T-helper 2 cell treated with Interferon-gamma antibody and Interleukin-4, amounts not matched to agents 5 μg/mL and 100 μg/mL, for 36 hours (primary cell): ENCODE results near the gene SIPA1L2.
"Not testable (repeated sequence)": the region's sequence is repeated elsewhere in the genome, so short reads cannot be mapped to it uniquely, and the experiment has no call there.

ENCODE experiments used
- DNase-seq: peaks from one replicate; pipeline ENCODE4 v3.0.0; 2021; ENCODE audit warnings: low spot score
- H3K27ac Mint-ChIP-seq: one replicate; pipeline ENCODE4 v1.8.0; 2021; ENCODE audit warnings: mild to moderate bottlenecking, mixed read lengths
- H3K27me3 Mint-ChIP-seq: one replicate; pipeline ENCODE4 v1.8.0; 2021; ENCODE audit warnings: low read depth, mixed read lengths
- H3K36me3 Mint-ChIP-seq: one replicate; pipeline ENCODE4 v1.8.0; 2021; ENCODE audit warnings: low read depth, mixed read lengths
- H3K4me1 Mint-ChIP-seq: one replicate; pipeline ENCODE4 v1.8.0; 2021; ENCODE audit warnings: low read depth, mixed read lengths
- H3K4me3 Mint-ChIP-seq: one replicate; pipeline ENCODE4 v1.8.0; 2022; ENCODE audit warnings: mild to moderate bottlenecking, moderate library complexity, mixed read lengths
- H3K9me3 Mint-ChIP-seq: one replicate; pipeline ENCODE4 v1.8.0; 2021; ENCODE audit warnings: mixed read lengths

The SIPA1L2 gene

DNA sequence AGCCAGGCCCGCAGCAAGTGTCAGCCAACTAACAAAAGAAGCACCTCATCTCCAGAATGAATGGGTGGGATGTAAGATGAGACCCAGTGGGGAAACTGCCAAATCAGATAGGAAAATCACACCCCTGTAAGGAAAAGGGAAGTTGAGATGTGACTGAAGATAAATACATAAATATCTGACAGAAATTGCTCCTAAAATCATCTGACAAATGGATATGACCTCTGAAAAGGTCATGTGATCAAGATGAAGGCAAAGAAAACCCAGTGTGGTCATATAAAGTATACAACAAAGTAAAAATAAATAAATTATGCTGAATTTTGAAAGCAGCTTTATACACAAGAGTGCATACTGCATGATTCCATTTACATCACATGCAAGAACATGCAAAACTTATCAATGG is 12.7 kb downstream of the SIPA1L2 start:
- Mint-ChIP-seq H3K36me3 (no peaks in the 10 kb centered on the region), H3K4me3 (no peak overlapping the region), H3K4me1 (no peaks in the 10 kb centered on the region), H3K27ac (no peak overlapping the region), H3K9me3 (no peaks in the 10 kb centered on the region), H3K27me3 (peaks cover 9% of the 10 kb centered on the region)
- no peak for DNase-seq

DNA sequence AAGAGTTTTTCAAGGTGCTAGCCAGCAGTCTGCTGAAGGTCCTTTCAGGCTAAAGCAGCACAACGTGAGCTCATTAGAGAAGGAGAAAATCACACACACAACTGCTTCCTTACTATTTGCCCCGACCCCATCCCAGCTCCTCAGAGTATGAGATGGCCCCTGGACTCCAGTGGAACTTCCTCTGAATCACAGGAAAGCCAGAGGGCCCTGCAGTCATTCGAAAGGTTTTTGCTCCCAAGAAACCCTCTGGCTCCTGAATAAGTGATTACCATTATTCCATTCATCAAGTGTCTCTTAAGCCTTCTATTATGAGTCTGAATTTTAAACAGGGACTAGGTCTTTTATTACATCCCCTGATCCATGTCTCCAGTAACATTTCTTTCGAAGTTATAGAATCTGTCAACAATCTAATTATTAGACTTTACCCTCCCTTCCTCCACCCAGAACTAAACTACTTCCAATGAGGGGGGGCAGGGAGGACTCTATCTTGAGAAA is 14.6 kb downstream of the SIPA1L2 start:
- Mint-ChIP-seq H3K27me3 (peaks cover 9% of the 10 kb centered on the region), H3K9me3 (no peaks in the 10 kb centered on the region), H3K36me3 (no peaks in the 10 kb centered on the region), H3K4me1 (no peaks in the 10 kb centered on the region), H3K4me3 (no peak overlapping the region), H3K27ac (no peak overlapping the region)
- DNase-seq = no peak

DNA sequence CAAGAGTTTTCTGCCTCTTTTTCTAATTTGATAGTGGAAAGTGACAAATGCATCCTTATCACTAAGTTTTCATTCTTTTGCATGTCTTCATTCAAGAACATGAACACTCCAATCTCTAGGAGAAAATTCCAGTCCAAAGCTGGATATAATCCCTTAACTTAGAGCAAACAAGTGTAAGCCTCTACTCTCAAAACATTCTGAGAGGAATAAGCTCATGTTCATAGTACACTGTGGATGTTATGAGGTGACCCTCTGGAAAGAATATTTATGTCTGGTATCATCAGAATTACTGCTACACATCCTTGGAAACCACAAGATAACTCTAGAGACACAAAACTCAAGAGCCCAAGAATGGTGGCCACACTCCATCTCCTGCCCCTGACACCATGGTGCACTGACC is 15.1 kb downstream of the SIPA1L2 start:
- no peaks in the 10 kb centered on the region for H3K4me1 Mint-ChIP-seq
- H3K36me3 Mint-ChIP-seq = no peaks in the 10 kb centered on the region
- H3K4me3 Mint-ChIP-seq = no peak overlapping the region
- peaks cover 9% of the 10 kb centered on the region for H3K27me3 Mint-ChIP-seq
- H3K27ac Mint-ChIP-seq = no peak overlapping the region
- no peaks in the 10 kb centered on the region for H3K9me3 Mint-ChIP-seq
- DNase-seq = no peak

DNA sequence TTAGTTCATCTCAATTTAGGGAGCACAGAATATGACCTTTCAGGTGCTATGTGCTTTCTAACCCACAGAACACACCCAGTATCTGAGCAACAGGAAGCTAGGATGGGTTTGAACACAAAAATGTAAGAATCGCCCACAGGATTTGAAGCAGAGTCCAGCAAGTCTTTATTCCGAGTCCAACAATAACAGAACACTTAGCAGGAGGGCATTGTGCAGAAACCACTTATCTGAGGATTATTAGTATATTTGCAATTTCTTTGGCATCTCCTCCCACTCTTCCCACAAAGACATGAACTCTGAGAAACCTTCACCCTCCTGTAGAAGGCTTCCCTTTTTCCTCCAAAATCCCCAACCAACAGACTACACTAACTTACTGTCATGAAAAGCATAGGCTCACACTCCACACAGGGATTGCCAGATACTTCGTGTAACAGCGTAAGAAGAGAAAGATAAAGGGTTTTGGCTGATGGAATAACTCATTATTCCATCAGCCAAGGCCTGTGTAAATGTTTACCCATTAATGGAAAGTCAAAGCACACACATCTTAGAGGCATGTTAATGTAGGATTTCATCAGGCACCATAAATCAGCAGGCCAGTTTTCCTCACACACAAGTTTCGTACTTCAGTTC is 16.1 kb downstream of the SIPA1L2 start:
- no peaks in the 10 kb centered on the region for H3K4me1 Mint-ChIP-seq
- H3K36me3 Mint-ChIP-seq = no peaks in the 10 kb centered on the region
- H3K27ac Mint-ChIP-seq = no peak overlapping the region
- no peak for DNase-seq
- no peaks in the 10 kb centered on the region for H3K9me3 Mint-ChIP-seq
- peaks cover 9% of the 10 kb centered on the region for H3K27me3 Mint-ChIP-seq
- H3K4me3 Mint-ChIP-seq = no peak overlapping the region

DNA sequence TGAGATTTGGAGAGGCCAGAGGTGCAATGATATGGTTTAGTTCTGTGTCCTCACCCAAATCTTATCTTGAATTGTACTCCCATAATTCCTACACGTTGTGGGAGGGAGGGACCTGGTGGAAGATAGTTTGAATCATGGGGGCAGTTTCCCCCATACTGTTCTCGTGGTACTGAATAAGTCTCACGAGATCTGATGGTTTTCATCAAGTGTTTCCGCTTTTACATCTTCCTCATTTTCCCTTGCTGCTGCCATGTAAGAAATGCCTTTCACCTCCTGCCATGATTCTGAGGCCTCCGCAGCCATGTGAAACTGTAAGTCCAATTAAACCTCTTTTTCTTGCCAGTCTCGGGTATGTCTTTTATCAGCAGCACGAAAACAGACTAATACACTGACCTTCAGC is 17.1 kb downstream of the SIPA1L2 start:
- H3K9me3 Mint-ChIP-seq, H3K36me3 Mint-ChIP-seq, H3K27me3 Mint-ChIP-seq, H3K4me3 Mint-ChIP-seq, DNase-seq, H3K27ac Mint-ChIP-seq, H3K4me1 Mint-ChIP-seq: not testable (repeated sequence)

DNA sequence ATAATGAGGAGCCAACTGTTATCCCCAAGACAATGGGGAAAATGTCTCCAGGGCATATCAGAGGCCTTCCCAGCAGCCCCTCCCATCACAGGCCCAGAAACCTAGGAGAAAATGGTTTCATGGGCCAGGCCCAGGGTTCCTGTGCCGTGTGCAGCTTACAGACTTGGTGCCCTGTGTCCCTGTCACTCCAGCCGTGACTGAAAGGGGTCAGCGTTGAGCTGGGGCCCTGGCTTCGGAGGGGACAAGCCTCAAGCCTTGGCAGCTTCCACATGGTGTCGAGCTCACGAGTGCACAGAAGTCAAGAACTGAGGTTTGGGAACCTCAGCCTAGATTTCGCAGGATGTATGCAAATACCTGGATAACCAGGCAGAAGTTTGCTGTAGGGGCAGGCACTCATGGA is 18.1 kb downstream of the SIPA1L2 start:
- peaks cover 9% of the 10 kb centered on the region for H3K27me3 Mint-ChIP-seq
- H3K4me3 Mint-ChIP-seq = no peak overlapping the region
- no peaks in the 10 kb centered on the region for H3K36me3 Mint-ChIP-seq
- DNase-seq = no peak
- H3K27ac Mint-ChIP-seq = no peak overlapping the region
- no peaks in the 10 kb centered on the region for H3K4me1 Mint-ChIP-seq
- H3K9me3 Mint-ChIP-seq = no peaks in the 10 kb centered on the region

DNA sequence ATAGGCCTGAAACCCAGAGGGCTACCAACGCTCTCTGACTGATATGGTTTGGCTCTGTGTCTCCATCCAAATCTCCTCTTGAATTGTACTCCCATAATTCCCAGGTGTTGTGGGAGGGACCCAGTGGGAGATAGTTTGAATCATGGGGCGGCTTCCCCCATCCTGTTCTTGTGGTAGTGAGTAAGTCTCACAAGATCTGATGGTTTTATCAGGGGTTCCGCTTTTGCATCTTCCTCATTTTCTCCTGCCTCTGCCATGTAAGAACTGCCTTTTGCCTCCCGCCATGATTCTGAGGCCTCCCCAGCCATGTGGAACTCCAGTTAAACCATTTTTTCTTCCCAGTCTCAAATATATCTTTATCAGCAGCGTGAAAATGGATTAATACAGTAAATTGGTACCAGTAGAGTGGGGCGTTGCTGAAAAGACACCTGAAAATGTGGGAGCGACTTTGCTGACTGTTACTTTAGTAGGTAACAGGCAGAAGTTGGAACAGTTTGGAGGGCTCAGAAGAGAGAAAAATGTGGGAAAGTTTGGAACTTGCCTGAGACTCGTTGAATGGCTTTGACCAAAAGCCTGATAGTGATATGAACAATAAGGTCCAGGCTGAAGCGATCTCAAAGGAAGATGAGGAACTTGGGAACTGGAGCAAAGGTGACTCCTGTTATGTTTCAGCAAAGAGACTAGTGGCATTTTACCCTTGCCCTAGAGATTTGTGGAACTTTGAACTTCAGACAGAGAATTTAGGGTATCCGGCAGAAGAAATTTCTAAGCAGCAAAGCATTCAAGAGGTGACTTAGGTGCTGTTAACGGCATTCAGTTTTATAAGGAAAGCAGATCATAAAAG is 18.8 kb downstream of the SIPA1L2 start:
- not testable (repeated sequence) for H3K27me3 Mint-ChIP-seq, DNase-seq, H3K4me1 Mint-ChIP-seq, H3K4me3 Mint-ChIP-seq, H3K27ac Mint-ChIP-seq, H3K9me3 Mint-ChIP-seq, H3K36me3 Mint-ChIP-seq

DNA sequence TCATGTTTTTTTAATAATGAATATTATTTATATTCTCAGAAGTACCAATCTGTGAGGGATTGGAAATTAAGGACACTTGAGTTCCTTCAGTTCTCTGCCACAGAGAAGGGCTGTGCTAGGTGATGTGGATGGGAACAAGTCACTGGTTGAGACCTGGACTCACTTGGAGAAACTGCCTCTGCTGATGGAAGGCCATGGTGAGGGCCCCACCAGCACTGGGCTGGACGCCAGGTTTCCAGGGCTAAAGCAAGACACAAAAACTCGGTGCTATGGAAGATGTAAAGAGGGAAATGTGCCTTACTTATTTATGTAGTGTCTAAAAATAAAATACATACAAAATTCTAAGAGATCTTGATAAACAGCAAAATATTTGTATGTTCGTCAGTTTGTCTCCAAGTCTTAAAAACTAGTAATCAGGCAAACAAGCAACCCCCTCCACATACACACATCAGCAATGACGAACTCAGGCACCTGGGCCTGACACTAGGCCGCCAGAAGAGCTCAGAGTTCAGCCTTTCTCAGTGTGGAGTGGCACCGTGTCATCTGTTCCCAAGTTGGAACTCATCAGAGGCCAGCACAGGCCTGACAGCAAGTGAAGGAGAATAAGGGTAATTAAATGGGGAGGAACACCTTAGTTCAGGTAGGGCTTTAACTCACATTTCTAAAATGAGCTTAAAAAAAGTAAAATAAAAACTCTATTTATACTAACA is 19.6 kb downstream of the SIPA1L2 start:
- peaks cover 8% of the 10 kb centered on the region for H3K27me3 Mint-ChIP-seq
- no peaks in the 10 kb centered on the region for H3K36me3 Mint-ChIP-seq
- no peak overlapping the region for H3K27ac Mint-ChIP-seq
- no peak overlapping the region for H3K4me3 Mint-ChIP-seq
- DNase-seq = no peak
- H3K4me1 Mint-ChIP-seq = no peaks in the 10 kb centered on the region
- H3K9me3 Mint-ChIP-seq = no peaks in the 10 kb centered on the region

DNA sequence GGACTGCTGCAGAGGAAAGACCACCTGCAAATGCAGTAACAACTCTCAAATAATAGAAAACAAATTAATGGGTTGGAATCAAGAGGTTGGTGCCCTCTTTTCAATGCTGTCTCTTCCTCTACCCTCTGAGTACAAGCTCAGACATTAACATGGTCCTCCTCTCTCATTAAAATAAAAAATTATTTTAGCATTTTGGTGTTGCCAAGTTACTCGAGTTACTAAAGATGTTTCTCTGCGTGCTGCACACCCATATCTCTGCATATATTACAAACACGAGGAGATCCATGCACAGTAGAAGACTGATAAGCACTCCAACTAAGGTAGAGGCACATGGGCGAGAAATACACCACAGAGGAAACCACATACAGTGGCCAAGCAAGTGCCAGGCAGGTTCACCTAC is 21.5 kb downstream of the SIPA1L2 start:
- Mint-ChIP-seq H3K4me1 (peaks cover 3% of the 10 kb centered on the region), H3K36me3 (no peaks in the 10 kb centered on the region), H3K4me3 (no peak overlapping the region), H3K9me3 (no peaks in the 10 kb centered on the region), H3K27ac (no peak overlapping the region), H3K27me3 (no peaks in the 10 kb centered on the region)
- DNase-seq = no peak

DNA sequence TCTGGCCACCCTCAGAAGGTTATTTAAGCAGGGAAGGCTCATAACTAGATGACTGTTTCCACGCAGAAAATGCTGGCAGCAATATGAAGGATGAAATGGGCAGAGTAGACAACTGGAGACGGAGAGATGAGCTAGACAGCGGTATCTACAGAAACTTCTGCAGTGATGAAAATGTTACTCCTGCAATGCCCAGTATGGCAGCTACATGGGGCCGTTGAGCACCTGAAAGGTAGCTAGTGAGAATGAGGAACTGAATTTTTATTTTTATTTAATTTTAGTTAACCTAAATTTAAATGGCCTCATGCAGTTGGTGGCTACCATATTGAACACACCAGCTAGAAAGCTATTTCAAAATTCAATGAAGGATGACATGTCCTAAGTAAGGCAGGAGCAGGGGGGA is 27.3 kb downstream of the SIPA1L2 start:
- H3K36me3 Mint-ChIP-seq = no peaks in the 10 kb centered on the region
- H3K27ac Mint-ChIP-seq = no peak overlapping the region
- DNase-seq = no peak
- no peaks in the 10 kb centered on the region for H3K27me3 Mint-ChIP-seq
- H3K4me1 Mint-ChIP-seq = peaks cover 24% of the 10 kb centered on the region
- H3K4me3 Mint-ChIP-seq = no peak overlapping the region
- H3K9me3 Mint-ChIP-seq = no peaks in the 10 kb centered on the region

DNA sequence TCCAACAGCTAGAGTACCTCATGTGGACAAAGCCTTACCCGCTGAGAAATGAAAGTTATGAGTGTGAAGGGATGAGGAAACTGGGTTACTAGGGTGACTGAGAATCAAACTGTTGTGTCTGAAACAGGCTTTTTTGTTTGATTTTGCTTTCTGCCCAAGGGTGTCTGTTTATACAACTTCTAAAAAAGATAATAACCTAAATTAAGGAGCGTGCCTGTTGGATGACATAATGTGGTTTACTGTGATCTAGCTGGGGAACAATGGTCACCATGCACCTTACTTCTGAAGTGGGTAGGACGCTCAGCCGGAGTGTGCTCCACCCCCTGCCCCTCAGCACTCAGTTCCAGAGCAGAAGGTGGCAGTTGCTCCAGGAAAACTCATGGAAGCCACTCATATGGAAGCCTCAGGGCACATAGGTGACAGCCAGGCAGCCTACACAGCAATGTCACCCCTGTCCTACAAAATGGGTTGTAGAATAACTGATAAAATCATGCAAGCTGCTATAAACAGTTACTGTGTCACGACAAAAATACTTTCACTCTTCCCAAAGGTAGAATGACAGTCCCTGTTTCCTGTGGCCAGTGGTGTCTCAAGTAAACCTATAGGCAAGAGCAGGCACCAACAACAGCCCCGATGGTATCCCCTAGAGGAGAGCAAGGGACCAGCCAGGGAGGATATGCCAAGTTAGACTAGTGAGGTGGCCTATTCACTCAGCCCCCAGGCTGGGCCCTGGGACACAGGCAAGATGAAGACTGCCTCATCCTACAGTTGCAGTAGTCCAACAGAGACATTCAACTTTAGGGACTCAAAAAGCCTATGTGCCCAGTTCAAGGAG is 29.3 kb downstream of the SIPA1L2 start:
- Mint-ChIP-seq H3K4me3 (no peak overlapping the region), H3K27me3 (no peaks in the 10 kb centered on the region), H3K36me3 (no peaks in the 10 kb centered on the region), H3K4me1 (peaks cover 30% of the 10 kb centered on the region), H3K27ac (no peak overlapping the region), H3K9me3 (no peaks in the 10 kb centered on the region)
- DNase-seq = no peak

DNA sequence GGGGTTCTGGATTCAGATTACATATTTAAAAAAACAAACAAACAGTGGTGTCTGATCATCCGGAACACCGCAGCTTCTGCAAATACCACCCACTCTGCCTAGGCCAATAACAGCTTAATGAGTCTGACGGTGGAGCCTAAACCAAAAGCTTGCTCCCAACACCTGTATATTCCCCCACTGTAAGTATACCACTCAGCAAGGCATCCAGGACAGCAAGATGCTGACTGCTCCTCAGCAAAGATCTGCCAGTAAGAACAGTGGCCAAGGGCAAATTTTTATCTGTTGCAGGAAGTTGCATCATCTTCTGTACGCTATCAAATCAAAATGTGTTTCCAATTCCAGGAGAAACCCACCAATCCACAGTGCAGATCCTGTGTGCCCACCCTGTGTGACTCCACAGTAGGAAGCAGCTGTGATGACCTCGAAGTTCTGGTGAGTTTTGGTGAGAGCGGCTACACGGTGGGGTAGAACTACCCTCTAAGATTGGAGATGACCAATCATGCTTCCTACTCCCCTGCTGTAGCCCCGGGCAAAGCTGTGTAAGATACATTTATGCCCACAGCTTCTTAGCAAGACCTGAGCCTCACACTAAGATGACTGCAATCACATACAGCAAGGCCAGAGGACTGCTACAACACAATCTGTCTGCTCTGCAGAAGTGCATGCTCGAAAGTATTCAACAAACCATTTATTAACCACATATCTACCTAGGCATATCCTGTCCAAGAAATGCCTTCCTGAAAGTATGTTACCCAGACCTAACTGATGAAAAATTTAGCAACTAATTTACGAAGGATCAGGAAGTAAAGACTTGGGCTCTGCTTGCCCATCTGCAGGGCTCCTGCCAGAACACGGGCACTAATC is 30.5 kb downstream of the SIPA1L2 start:
- Mint-ChIP-seq H3K4me1 (peaks cover 30% of the 10 kb centered on the region), H3K27ac (no peak overlapping the region), H3K9me3 (no peaks in the 10 kb centered on the region), H3K4me3 (no peak overlapping the region), H3K36me3 (no peaks in the 10 kb centered on the region), H3K27me3 (no peaks in the 10 kb centered on the region)
- DNase-seq = no peak

DNA sequence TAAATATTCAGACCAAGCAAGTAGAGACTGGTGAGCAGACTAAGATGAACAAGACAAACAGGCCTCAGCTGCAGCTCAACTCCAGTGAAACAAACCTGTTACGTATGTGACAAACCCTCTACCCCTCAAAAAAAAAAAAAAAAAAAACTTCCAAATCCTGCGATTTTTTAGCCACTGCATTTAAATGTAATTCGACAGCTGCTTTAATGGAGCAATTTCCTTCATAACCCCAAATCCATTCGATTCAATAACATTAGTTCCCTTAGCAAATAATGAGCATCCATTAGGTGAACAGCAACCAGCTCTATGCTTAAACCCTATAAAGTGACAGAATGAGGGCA is 31.1 kb downstream of the SIPA1L2 start:
- Mint-ChIP-seq H3K4me3 (no peak overlapping the region), H3K27ac (no peak overlapping the region)

More for the DNA sequence above, 31.1 kb downstream of the SIPA1L2 start:
- no peaks in the 10 kb centered on the region for H3K27me3 Mint-ChIP-seq
- no peaks in the 10 kb centered on the region for H3K9me3 Mint-ChIP-seq
- no peaks in the 10 kb centered on the region for H3K36me3 Mint-ChIP-seq
- DNase-seq = no peak
- H3K4me1 Mint-ChIP-seq = peaks cover 27% of the 10 kb centered on the region
